Measurements from ENCODE around the gene DPEP3. TPM values are rescaled to one million over a fixed set of nuclear protein-coding genes. Genes with fewer than 3 reads are reported as not detected.
A peak's percentile ranks its signal among the peaks of the same experiment; 100 is the strongest.

The DPEP3 gene
- total RNA-seq, 1 donor from 2014 or later: not detected

GRCh38 chr16:67928561-67929364, 51.5 kb downstream of the DPEP3 start:
- Histone ChIP-seq H3K27me3 (ENCODE audit: control insufficient read depth, insufficient read depth, low read length) (no peaks in the 10 kb centered on the region), H3K4me3 (ENCODE audit: low read depth, low read length) (no peak overlapping the region), H3K36me3 (ENCODE audit: control insufficient read depth, insufficient read depth, low read length) (peaks cover 12% of the 10 kb centered on the region)
- TF ChIP-seq CTCF (IDR thresholded peaks at IDR 0.05; ENCODE audit: insufficient read depth, low read length, severe bottlenecking): peak; percentile 95
- DNase-seq (ENCODE audit: low read depth): peak; percentile 42
- FAIRE-seq: peak; percentile 52

DNA sequence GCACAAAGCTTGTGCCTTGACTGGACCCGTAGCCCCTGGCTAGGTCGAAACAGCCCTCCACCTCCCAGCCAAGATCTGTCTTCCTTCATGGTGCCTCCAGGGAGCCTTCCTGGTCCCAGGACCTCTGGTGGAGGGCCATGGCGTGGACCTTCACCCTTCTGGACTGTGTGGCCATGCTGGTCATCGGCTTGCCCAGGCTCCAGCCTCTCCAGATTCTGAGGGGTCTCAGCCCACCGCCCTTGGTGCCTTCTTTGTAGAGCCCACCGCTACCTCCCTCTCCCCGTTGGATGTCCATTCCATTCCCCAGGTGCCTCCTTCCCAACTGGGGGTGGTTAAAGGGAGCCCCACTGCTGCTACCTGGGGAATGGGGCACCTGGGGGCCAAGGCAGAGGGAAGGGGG, 52.2 kb downstream of the DPEP3 start:
- DNase-seq (ENCODE audit: low read depth) (no peak), FAIRE-seq (no peak)
- TF ChIP-seq CTCF (IDR thresholded peaks at IDR 0.05; ENCODE audit: insufficient read depth, low read length, severe bottlenecking): no peak
- no peak overlapping the region for H3K4me3 ChIP-seq (ENCODE audit: low read depth, low read length)
- no peaks in the 10 kb centered on the region for H3K27me3 ChIP-seq (ENCODE audit: control insufficient read depth, insufficient read depth, low read length)
- peaks cover 12% of the 10 kb centered on the region for H3K36me3 ChIP-seq (ENCODE audit: control insufficient read depth, insufficient read depth, low read length)

GRCh38 chr16:67927131-67927941, 53.0 kb downstream of the DPEP3 start:
- no peak for DNase-seq (ENCODE audit: low read depth)
- TF ChIP-seq CTCF (IDR thresholded peaks at IDR 0.05; ENCODE audit: insufficient read depth, low read length, severe bottlenecking): no peak
- no peaks in the 10 kb centered on the region for H3K27me3 ChIP-seq (ENCODE audit: control insufficient read depth, insufficient read depth, low read length)
- H3K4me3 ChIP-seq (ENCODE audit: low read depth, low read length): no peak overlapping the region
- H3K36me3 ChIP-seq (ENCODE audit: control insufficient read depth, insufficient read depth, low read length): peaks cover 12% of the 10 kb centered on the region
- FAIRE-seq: no peak

GRCh38 chr16:67926181-67926750, 54.0 kb downstream of the DPEP3 start:
- peaks cover 12% of the 10 kb centered on the region for H3K36me3 ChIP-seq (ENCODE audit: control insufficient read depth, insufficient read depth, low read length)
- no peaks in the 10 kb centered on the region for H3K27me3 ChIP-seq (ENCODE audit: control insufficient read depth, insufficient read depth, low read length)
- DNase-seq (ENCODE audit: low read depth): peak; percentile 75
- FAIRE-seq: no peak
- peak; percentile 6 for TF ChIP-seq CTCF (IDR thresholded peaks at IDR 0.05; ENCODE audit: insufficient read depth, low read length, severe bottlenecking)
- no peak overlapping the region for H3K4me3 ChIP-seq (ENCODE audit: low read depth, low read length)

Other genes starting within 250 kb of the DPEP3 start
- 2.6 and 3.3 TPM in 2 replicates for gene RANBP10, start 173.9 kb downstream of the DPEP3 start, total RNA-seq
- under 0.01 and 0.13 TPM in 2 replicates for gene TSNAXIP1, start 173.6 kb downstream of the DPEP3 start, total RNA-seq
- 22.1 and 34.2 TPM in 2 replicates for gene THAP11, start 138.2 kb downstream of the DPEP3 start, total RNA-seq
- gene NUTF2, start 133.6 kb downstream of the DPEP3 start, total RNA-seq: 42.6 and 98.6 TPM in 2 replicates
- gene CENPT, start 132.8 kb downstream of the DPEP3 start, total RNA-seq: 10.3 and 10.9 TPM in 2 replicates
- 26.9 and 35.6 TPM in 2 replicates for gene EDC4, start 107.4 kb downstream of the DPEP3 start, total RNA-seq
- gene NRN1L, start 95.6 kb downstream of the DPEP3 start, total RNA-seq: not detected in 2 replicates
- 13.2 and 15.5 TPM in 2 replicates for gene PSKH1, start 87.2 kb downstream of the DPEP3 start, total RNA-seq
- 0.26 TPM in 2 replicates for gene CTRL, start 48.6 kb downstream of the DPEP3 start, total RNA-seq
- gene PSMB10, start 43.6 kb downstream of the DPEP3 start, total RNA-seq: 16.3 and 23.7 TPM in 2 replicates
- gene LCAT, start 36.4 kb downstream of the DPEP3 start, total RNA-seq: 1.6 and 1.7 TPM in 2 replicates
- 20.5 and 35.2 TPM in 2 replicates for gene SLC12A4, start 11.9 kb downstream of the DPEP3 start, total RNA-seq
- gene DPEP2, start 19.0 kb upstream of the DPEP3 start, total RNA-seq: not detected in 2 replicates
- gene DPEP2NB, start 35.4 kb upstream of the DPEP3 start, total RNA-seq: not detected in 2 replicates
- gene DDX28, start 42.7 kb upstream of the DPEP3 start, total RNA-seq: 10.9 and 16.3 TPM in 2 replicates
- gene DUS2, start 42.8 kb upstream of the DPEP3 start, total RNA-seq: 23.7 and 24.1 TPM in 2 replicates
- 5.6 and 5.8 TPM in 2 replicates for gene NFATC3, start 104.9 kb upstream of the DPEP3 start, total RNA-seq